Mucosa of descending colon (tissue), 3 donors: ENCODE measurements around the gene TM9SF4. TPM values are rescaled to one million over a fixed set of nuclear protein-coding genes. Genes with fewer than 3 reads are reported as not detected.
"Not testable (repeated sequence)": the region's sequence is repeated elsewhere in the genome, so short reads cannot be mapped to it uniquely, and the experiment has no call there.

Source experiments
- ATAC-seq: fragments of 200-7000 bp; cut with Tn5 transposase; one replicate; pipeline ENCODE4 v1.9.1; 2020; ENCODE audit warnings: mild to moderate bottlenecking, moderate library complexity
- DNase-seq, 3 donors: peaks; one replicate each; pipeline ENCODE4 v3.0.0-alpha.2; 2020
- H3K36me3 ChIP-seq: fragments of 200-600 bp; one replicate; pipeline ENCODE4 v1.8.0; 2021; ENCODE audit warnings: low read depth, mild to moderate bottlenecking
- H3K4me1 ChIP-seq: fragments of 200-600 bp; one replicate; pipeline ENCODE4 v1.8.0; 2021; ENCODE audit warnings: low read depth, mild to moderate bottlenecking
- H3K4me3 ChIP-seq: fragments of 200-600 bp; one replicate; pipeline ENCODE4 v1.8.0; 2021; ENCODE audit warnings: mild to moderate bottlenecking
- H3K9me3 ChIP-seq: fragments of 200-600 bp; one replicate; pipeline ENCODE4 v1.8.0; 2021; ENCODE audit warnings: mild to moderate bottlenecking
- CTCF ChIP-seq: fragments of 200-600 bp; IDR thresholded peaks from one replicate; pipeline ENCODE4 v1.8.0; 2022; ENCODE audit warnings: antibody characterized with exemption, mild to moderate bottlenecking
- intact Hi-C, 2 donors: fragments of 100-400 bp; cut with DNase I in 1 of 2; cut with micrococcal nuclease in 1 of 2; formaldehyde crosslinking; loops; one replicate each; pipeline versions ENCODE4 v1.11.0 to v1.11.1; 2022; cut with DNase I, micrococcal nuclease
- total RNA-seq, 3 donors: library from RNA; stranded (reverse); fragmentation: NEBNext Ultra II Directional in 2 of 3; extraction: Animal tissue kit (Norgen Biotek cat#: 25700) in 2 of 3; gene quantifications; one replicate each; pipeline versions ENCODE4 v1.2.1 to v1.2.4, GENCODE V29; 2021 to 2023
- donor health status: DM: no; HTN: no; CAD: no; lungs with moderate emphysema.
- donor health status: DM: no; HTN: no; CAD: no.
- donor health status: DM: no; HTN: yes; CAD: no.

TM9SF4 gene
- total RNA-seq, 3 donors from 2014 or later: 54.1 to 74.7 (median 65.8) TPM

DNA sequence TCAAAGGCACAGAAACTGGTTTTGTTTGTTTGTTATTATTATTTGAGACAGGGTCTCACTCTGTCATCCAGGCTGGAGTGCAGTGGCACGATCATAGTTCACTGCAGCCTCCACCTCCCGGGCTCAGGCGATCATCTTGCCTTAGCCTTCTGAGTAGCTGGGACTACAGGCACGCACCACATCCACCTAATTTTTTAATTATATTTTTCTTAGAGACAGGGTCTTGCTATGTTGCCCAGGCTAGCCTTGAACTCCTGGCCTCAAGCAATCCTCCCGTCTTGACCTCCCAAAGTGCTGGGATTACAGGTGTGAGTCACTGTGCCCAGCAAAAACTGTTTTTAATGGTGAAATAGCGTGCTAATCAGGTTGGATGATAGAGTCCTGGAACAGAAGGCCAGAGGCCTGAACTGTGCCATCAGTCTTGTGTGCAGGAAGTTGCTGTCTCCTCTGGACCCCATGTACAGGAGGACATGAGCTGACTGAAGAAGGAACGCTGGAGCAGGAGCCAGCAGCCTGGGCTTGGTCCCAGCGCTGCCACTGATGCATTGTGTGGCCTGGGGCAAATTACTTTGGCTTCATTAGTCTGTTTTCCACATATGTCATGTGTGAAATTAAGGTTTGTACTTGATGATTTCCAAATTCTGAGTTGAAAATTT is 4.9 kb downstream of the TM9SF4 start:
- H3K4me1 ChIP-seq: peaks cover 29% of the 10 kb centered on the region
- ATAC-seq: no peak

GRCh38 chr20:32115211-32115767 is 5.8 kb downstream of the TM9SF4 start:
- Histone ChIP-seq H3K4me1 (peaks cover 29% of the 10 kb centered on the region), H3K4me3 (no peak overlapping the region), H3K9me3 (no peaks in the 10 kb centered on the region), H3K36me3 (peaks cover 5% of the 10 kb centered on the region)
- DNase-seq (no peak), ATAC-seq (no peak)
- TF ChIP-seq CTCF: no peak
- intact Hi-C loops: no loop called here

More for the DNA sequence above, 4.9 kb downstream of the TM9SF4 start:
- intact Hi-C loops: no loop called here
- peaks cover 5% of the 10 kb centered on the region for H3K36me3 ChIP-seq
- no peak for TF ChIP-seq CTCF
- H3K9me3 ChIP-seq: no peaks in the 10 kb centered on the region
- no peak for DNase-seq
- no peak overlapping the region for H3K4me3 ChIP-seq

GRCh38 chr20:32116079-32116521 is 6.6 kb downstream of the TM9SF4 start:
- intact Hi-C loops: no loop called here

DNA sequence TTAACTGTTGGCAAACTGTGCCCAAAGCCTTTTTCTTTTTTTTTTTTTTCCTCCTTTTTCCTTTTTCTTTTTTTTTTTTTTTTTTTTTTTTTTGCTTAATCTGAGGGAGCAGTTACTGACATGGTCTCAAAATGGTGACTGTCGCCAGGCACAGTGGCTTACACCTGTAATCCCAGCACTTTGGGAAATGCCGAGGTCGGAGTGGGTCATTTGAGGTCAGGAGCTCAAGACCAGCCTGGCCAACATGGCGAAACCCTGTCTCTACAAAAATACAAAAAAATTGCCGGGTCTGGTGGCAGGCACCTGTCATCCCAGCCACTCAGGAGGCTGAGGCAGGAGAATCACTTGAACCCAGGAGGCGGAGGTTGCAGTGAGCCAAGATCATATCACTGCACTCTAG is 7.3 kb downstream of the TM9SF4 start:
- H3K36me3 ChIP-seq, DNase-seq, H3K4me3 ChIP-seq, intact Hi-C loops, H3K9me3 ChIP-seq, ATAC-seq: not testable (repeated sequence)
- peaks cover 16% of the 10 kb centered on the region for H3K4me1 ChIP-seq

More at GRCh38 chr20:32116079-32116521, 6.6 kb downstream of the TM9SF4 start:
- no peak for TF ChIP-seq CTCF
- H3K4me3 ChIP-seq: no peak overlapping the region
- no peaks in the 10 kb centered on the region for H3K9me3 ChIP-seq
- peaks cover 5% of the 10 kb centered on the region for H3K36me3 ChIP-seq
- no peak for DNase-seq
- peaks cover 22% of the 10 kb centered on the region for H3K4me1 ChIP-seq
- no peak for ATAC-seq

GRCh38 chr20:32118427-32118826 is 8.9 kb downstream of the TM9SF4 start:
- H3K4me3 ChIP-seq, H3K9me3 ChIP-seq, DNase-seq, H3K36me3 ChIP-seq, intact Hi-C loops, H3K4me1 ChIP-seq, ATAC-seq: not testable (repeated sequence)

GRCh38 chr20:32119734-32120133 is 10.2 kb downstream of the TM9SF4 start:
- intact Hi-C loops: no loop called here
- TF ChIP-seq CTCF: no peak
- H3K4me1 ChIP-seq: no peaks in the 10 kb centered on the region
- H3K9me3 ChIP-seq: peaks cover 2% of the 10 kb centered on the region
- DNase-seq (no peak), ATAC-seq (no peak)
- H3K4me3 ChIP-seq: no peak overlapping the region
- H3K36me3 ChIP-seq: peaks cover 5% of the 10 kb centered on the region

- H3K36me3 ChIP-seq, ATAC-seq, DNase-seq, H3K9me3 ChIP-seq, H3K4me3 ChIP-seq, H3K4me1 ChIP-seq, intact Hi-C loops: not testable (repeated sequence)
Measured at GRCh38 chr20:32121908-32122307, 12.4 kb downstream of the TM9SF4 start.
